ENCODE measurements around the gene WDFY1.
"Not testable (repeated sequence)": the region's sequence is repeated elsewhere in the genome, so short reads cannot be mapped to it uniquely, and the experiment has no call there.

The WDFY1 gene

DNA sequence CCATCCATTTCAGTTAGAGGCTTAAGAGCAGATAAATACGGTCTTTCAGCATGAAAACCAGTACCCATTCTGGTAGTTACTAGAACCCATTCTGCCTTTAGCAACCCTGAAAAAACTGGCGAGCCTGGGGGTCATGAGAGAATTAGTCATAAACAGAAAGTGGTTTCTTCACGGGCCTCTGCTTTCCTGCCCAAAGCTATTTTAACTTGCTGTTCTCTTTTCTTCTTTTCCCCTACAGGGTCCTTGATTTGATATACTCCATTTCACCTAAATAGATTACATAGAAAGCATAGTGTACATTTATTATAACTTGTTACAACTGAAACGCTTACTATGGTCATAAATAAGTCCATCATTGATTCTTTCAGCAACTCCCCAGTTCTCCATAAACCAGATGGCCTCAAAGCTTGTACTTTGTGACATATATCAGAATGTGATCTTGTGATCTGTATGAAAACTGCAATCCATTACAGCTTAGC is 48.3 kb downstream of the WDFY1 start:
- DNase-seq, result peak; percentile 77 to 89 (median 82)

DNA sequence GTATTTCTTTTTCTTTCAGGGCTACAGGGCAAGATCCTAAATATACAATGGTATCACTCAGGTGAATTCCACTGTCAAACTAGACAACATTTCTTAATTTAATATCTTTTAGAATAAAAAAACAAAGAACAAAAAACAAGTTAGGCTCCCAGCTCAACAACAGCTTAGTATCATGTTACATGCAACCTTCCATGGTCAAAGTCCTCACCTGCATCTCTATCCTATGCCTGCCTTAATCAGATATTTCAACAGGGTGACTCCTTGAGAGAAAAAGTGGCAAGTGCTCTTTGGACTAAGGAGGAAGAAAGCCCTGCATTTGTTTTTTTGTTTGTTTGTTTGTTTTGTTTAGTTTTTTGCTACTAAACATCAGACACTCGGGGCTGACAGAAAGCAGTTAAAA is 50.2 kb downstream of the WDFY1 start:
- no peak for DNase-seq

DNA sequence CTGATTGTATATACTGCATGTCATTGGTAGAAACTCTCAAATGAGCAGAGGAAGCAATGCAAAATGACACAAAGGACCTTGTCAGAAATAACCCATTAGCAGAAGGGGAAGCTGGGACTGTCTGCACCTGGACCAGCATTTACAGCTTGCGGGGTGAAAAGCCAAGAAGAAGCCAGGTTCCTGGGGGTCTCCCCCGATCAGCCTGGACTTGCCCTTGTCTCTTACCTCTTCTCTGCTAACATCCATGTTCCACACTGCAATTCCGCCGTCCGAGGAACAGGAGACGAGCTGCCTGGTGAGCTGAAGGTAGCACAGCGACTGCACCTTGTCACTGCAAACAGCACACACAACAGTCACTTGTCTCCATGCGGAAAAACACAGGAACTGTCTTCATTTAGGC is 51.1 kb downstream of the WDFY1 start:
- peak in 2 of 4 experiments; percentile 17 to 25 for DNase-seq

DNA sequence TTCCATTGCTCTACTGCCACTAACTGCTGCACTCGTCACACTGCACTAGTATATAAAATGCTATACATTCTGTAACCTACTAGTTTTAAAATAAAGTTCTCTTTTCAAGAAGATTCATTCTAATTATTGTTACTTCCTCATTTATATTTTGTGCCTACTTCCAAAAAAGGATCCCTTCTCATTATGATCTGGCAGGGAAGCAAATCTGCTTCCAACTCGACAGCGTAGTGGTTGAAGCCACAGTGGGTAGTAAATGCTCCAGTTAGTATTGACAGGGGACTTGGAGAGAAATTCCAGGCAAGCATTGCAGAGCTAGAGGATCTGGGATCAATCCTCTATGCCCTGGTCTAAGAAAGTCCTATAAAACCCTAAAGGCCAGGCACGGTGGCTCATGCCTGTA is 54.4 kb downstream of the WDFY1 start:
- DNase-seq, result peak; percentile 21 to 66 (median 56)

DNA sequence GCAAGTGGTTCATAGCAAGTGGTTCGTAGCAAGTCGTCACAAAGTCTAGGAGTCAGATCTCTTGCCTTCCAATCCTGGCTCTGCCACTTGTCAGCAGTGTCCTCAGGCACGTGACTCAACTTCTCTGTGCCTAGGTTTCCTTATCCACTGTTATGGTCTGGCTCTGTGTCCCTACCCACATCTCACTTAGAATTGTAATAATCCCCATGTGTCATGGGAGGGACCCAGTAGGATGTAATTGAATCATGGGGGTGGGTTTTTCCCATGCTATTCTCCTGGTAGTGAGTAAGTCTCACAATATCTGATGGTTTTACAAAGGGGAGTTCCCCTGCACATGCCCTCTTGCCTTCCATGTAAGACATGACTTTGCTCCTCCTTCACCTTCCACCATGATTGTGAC is 55.9 kb downstream of the WDFY1 start:
- DNase-seq, result peak in 1 of 4 experiments; percentile 63

DNA sequence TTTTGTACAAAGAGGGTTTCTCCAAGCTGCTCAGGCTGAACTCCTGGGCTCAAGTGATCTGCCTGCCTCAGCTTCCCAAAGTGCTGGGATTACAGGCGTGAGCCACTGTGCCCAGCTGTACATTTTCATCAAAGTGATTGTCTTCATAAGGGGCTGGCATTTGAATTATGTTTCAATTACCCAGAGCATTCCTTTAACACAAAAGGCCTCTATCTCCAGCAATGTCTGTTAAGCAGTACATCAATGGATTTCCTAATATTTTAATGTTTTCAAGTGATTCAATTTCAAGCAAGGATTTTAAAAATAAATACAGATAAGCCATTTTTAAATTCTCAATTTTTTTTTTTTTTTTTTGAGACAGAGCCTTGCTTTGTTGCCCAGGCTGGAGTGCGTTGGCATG is 56.9 kb downstream of the WDFY1 start:
- DNase-seq, result no peak

DNA sequence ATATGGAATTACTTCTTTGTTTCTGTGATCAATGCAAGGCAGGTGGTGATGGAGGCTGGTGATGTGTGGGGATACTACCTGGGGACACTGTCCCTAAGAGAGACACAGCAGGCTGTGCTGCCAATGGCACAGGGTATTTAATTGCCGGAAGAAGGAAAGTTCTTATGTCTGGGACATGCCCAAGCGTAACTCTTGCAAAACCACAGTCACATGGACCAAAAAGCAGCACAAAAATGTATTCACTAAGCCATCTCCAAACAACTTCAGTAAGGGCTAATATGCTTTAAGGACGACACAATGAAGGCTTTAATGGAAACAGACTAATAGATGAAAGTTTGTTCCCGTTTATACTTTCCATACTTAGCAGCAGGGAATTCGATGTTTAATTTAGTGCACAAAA is 58.0 kb downstream of the WDFY1 start:
- DNase-seq, result peak; percentile 43 to 71 (median 62)

DNA sequence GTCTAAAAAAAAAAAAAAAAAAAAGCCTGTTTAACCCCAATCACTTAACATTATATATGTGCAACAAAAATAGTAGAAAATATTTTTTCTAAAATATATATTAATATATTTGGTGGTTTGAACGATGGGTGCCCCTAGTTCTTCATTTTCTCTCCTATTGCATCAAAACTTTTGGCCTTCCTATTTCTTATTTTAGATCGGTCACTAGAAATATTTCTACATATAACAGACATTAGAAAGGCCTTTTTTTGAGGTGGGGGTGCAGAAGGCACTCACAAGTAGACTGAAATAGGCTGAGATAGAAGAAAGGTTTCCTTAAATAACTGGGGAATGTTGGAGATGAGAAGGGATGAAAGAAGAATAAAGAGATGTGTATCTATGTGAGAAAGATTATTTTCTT is 58.4 kb downstream of the WDFY1 start:
- DNase-seq, result peak in 3 of 4 experiments; percentile 23 to 61 (median 56)

DNA sequence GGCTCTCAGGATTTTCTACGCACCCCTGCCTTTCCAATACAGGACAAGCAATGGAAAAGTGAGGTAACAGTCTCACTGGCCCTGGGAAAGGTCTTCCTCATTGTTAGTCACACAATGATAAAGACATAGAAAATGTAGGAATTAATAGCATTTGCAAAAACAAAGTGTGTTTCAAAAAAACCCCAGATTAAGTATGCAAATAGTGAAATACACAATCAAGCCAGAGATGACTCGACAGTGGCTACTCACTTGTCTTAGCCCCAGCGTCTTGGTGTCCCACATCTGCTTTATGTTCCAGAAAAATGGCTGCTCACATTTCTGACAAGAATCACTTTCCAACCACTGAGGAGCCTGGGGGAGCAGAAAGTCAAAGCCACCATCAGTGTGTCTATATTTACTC is 60.7 kb downstream of the WDFY1 start:
- DNase-seq, result no peak

DNA sequence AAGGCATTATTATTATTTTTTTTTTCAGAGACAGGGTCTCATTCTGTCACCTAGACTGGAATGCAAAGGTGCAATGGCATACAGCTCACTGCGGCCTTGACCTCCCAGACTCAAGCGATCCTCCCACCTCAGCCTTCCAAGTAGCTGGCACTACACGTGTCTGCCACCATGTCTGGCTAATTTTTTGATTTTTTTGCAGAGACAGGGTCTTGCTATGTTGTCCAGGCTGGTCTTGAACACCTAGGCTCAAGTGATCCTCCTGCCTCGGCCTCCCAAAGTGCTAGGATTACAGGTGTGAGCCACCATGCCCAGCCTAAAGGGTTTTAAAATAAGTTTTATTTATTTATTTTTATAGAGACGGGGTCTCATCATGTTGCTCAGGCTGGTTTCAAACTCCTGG is 62.4 kb downstream of the WDFY1 start:
- no peak for DNase-seq

DNA sequence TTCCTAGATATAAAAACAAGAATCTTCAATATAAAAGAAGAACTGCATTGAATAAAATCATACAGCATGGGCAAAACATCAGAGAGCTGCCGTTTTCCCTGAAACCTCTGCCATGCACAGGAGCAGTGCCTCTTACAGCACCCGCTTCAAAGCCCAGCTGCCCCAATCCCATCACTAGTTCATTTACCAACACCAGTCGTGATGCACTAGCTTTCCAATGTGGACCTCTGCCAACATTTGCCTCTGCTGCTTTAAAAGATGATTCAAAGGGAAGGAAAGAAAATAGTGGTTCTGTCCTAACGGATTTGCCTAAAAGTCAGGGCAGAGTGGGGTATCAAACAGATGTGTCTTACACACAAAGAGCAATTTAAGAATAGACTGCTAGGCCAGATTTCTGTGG is 64.3 kb downstream of the WDFY1 start:
- no peak for DNase-seq

DNA sequence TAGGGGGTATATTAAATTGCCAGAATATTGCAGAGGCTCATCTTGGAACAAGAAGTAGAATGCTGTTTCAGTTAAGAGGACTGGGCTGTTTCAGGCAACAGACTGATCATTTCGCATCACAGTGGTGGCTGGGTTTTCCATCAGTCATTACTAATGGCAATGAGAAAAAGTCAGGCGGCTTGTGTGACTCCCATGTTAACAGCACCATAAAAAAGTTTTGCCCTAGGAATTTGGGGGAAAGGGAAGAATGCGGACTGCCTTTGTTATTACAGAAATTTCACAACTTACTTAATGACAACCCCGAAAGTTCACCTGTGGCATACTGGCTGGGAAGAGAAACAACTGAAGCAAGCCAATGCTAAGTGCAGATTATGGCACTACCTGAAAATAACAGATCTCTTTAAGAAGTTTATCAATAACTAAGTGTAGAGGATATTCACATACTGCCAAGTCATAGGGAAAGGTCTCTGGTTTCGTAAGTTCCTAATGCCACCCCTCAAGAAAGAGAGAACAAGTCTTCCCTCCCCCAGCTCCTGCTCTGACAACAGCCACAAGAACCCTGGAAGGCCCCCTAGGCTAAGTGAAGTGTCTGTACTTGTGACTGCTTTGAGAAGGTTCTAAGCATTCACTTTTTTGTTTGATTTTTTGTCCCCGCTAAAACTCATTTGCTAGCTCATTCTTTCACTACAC is 67.3 kb downstream of the WDFY1 start:
- DNase-seq, result peak in 2 of 4 experiments; percentile 21 to 25

DNA sequence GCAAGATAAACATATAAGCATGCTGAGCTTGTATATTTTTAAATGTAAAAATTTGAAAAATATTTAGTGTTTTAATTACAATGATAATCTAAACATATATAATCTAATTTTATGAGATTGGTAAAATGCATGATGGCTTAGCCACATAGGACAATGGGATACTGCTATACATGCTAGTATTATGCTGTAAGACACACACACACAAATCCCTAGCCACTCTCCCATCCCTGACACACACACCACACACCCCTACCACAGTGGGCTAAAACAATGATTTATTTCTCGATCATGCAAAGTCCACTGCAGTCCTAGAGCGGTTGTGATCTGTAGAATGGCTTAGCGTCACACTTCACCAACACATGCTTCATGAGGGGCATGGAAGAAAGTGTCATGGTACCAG is 71.5 kb downstream of the WDFY1 start:
- DNase-seq, result no peak

DNA sequence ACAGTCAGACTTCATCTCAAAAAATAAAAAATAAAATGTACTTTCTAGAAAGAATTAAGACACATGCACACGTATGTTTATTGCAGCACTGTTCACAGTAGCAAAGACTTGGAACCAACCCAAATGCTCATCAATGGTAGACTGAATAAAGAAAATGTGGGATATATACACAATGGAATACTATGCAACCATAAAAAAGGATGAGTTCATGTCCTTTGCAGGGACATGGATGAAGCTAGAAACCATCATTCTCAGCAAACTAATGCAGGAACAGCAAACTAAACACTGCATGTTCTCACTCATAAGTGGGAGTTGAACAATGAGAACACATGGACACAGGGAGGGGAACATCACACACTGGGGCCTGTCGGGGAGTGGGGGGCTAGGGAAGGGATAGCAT is 72.4 kb downstream of the WDFY1 start:
- not testable (repeated sequence) for DNase-seq

DNA sequence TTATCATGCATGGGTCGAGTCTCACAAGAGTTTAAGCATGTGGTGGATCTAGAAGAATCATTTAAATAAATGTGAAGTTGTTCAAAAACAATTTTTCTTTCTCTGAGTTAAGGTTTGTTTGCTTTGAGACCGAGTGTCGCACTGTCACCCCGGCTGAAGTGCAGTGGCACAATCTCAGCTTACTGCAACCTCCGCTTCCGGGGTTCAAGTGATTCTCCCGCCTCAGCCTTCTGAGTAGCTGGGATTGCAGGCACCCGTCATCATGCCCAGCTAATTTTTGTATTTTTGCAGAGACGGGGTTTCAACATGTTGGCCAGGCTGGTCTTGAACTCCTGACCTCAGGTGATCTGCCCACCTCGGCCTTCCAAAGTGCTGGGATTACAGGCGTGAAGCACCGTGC is 73.5 kb downstream of the WDFY1 start:
- DNase-seq, result peak in 3 of 4 experiments; percentile 31 to 57 (median 40)

DNA sequence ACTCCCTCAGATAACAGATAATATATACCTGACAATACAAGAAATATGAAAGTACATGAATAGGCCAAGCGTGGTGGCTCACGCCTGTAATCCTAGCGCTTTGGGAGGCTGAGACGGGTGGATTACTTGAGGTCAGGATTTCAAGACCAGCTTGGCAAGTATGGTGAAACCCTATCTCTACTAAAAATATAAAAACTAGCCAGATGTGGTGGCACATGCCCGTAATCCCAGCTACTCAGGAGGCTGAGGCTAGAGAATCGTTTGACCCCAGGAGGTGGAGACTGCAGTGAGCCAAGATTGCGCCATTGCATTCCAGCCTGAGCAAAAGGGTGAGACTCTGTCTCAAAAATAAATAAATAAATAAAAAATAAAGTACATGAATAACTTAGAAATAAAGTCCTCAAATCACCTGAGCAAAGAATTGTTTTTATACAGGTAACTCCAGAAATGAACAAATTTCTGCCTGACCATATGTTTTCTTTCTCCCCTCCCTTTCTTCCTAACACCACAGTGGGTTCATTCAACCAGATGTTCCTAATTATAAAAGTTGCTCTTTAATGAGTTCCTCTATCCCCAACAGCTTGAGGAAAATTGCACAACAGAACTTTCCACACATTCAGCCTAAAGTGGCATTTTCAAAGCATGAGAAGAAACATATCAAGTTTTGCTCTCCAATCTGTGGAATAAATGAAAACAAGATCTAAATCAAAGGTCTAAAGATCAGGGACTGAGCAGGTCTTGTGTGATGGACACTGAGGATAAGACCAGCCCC is 74.1 kb downstream of the WDFY1 start:
- DNase-seq, result peak; percentile 48 to 78 (median 62)

DNA sequence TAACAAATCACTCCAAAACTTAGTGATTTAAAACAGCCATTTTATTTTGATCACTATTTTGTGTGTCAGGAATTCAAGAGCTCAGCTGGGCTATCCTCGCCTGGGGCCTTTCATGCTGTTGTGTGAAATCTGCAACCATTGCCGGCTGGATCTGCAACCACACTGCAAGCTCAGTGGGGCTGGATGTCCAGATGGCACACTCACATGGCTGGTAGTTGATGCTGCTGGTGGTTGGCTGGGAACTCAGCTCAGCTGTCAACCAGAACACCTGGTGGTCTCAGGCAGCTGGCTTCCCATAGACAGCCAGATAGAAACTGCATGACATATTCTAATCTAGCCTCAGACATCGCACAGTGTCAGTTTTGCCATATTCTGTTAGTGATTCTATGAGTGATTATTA is 77.1 kb downstream of the WDFY1 start:
- no peak for DNase-seq

DNA sequence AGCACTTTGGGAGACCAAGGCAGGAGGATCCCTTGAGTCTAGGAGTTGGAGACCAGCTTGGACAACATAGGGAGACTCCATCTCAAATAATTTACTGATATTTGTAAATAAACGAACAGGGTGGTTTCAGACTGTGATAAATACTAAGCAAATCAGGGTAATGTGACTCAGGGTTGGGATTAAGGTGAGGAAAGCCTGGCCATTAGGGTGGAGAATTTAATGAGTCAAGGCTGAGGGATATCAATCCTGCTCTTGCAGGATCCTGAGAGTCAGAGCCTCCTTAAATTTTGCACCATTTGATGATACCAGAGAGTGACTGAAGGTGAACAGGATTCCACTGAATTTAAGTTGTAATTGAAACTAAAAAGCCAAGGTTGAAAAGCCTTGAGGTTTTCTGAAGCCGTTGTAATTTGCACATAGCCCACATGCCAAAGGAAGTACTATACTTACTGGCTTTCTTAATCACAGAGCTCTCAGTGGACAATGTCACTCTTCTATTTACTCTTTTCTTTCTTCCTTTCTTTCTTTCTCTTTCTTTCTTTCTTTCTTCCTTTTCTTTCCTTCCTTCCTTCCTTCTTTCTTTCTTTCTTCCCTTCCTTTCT is 79.1 kb downstream of the WDFY1 start:
- no peak for DNase-seq

DNA sequence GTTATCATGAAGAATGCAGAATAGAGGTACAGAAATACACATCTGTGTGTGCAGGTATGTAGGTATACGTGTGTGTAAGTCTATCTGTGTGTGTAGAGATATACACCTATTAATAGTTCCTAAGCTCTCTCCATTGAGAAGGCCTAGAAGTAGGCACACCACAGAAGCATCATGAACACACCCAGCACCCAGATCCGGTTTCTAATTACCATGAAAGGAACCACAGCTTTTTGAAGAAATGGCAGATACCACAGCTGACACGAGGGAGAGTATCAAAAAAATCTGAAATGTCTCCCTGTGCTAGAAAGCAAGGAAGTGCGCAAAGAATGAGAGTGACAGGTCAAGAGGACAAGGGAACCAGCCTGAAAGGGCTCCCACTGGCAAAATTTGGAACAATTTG is 80.0 kb downstream of the WDFY1 start:
- DNase-seq, result peak in 2 of 4 experiments; percentile 10 to 14

DNA sequence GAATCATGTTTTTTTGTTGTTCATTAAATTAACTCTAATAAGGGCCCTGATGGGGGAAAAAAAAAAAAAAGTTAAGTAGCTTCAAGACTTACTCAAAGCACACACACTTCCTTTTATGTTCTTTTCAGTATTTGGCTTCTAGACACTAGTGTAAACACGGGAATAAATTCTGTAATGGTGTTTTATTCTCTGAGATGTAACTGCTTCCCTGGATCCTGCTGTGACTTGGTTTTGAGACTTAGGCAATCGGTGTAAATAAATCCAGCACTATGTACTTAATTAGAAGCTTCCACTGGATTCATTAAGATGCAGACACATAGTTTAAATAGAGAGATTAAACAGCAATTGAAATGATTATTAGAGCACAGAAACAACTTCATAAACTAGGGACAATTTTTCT is 81.6 kb downstream of the WDFY1 start:
- DNase-seq, result no peak

DNA sequence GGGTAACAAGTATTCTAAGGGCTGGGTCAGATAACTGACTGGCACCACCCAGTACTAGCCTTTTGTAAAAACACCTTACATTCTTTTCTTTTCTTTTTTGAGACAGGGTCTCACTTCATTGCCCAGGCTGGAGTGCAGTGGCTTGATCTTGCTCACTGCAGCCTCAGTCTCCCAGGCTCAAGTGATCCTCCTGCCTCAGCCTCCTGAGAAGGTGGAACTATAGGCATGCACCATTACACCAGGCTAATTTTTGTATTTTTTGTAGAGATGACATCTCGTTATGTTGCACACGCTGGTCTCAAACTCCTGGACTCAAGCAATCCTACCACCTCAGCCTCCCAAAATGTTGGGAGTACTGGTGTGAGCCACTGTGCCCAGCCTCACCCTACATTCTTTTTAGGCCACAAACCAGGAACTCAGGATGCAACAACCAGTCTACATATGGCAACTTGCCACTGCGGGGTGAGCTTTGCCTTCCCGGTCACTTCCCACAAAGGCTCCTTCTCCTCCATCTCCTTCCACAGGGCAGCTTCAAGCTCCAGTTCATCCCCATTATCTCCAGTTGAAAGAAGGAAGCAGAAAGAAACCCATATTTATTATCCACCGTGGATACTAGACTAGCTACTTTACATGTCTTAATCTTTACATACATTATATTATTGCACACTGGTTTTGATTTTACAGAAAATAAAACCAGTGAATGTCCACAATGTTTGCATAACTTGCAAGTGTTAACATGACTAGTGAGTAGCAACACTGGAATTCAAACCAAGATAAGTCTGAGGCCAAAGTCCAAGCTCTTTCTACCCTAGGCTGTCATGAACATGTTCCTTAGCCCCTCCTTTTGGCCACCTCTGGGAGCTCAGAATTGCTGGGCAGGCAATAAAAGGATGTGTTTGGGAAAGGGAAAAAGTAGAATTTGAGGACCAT is 84.1 kb downstream of the WDFY1 start:
- no peak for DNase-seq

DNA sequence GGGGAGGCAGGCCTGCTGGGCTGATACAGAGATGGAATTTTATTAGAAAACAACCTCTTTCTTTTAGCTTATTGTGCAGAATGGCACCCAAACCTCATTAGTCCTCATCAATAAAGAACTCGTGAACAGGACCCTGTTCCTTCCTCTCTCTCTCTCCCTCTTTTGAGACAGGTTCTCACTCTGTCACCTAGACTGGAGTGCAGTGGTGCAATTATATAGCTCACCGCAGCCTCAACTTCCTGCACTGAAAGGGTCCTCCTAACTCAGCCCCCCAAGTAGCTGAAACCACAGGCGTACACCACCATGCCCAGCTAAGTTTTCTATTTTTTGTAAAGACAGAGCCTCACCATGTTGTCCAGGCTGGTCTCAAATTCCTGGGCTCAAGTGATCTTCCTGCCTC is 86.1 kb downstream of the WDFY1 start:
- DNase-seq, result no peak

DNA sequence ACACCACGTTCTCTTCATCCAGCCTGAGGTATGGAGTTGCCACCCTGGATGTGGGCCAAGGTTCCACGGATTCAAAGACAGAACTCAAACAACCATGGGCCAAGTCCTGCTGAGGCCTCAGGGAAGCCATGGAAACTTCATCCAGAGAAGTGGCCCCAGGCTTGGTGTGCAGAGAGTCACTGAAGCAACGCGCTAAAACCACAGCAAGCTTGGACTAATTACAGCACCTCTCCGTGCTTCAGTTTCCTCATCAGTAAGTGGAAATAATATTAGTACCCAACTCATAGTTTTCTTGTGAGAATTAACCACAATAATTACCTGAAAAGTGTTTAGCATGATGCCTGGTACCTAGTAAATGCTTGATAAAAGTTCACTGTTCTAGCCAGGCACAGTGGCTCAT is 88.6 kb downstream of the WDFY1 start:
- no peak for DNase-seq

All from suppressor macrophage (primary cell).